HEK293 (cell line): ENCODE data around the gene TP53BP2.

ENCODE experiments used
- CTCF ChIA-PET: fragments of 350-600 bp; formaldehyde crosslinking; extraction: SDS; loops from one replicate; lab custom pipeline; 2021; ENCODE audit warnings: antibody characterized with exemption; lab: Yijun Ruan, JAX
- POLR2A ChIA-PET: fragments of 300-600 bp; formaldehyde crosslinking; extraction: SDS; loops from one replicate; lab custom pipeline; 2020; ENCODE audit warnings: antibody characterized with exemption, inconsistent platforms; lab: Yijun Ruan, JAX
- H3K27ac ChIP-seq: fragments of 200-500 bp; sonication (Bioruptor generic); 2 replicates; pipeline ENCODE4 v1.5.1; 2014; ENCODE audit warnings: low read depth, low read length, control low read depth, inconsistent platforms; ENCODE audit errors: extremely low read depth
- H3K36me3 ChIP-seq, 2 experiments: fragments of 200-500 bp in 1 of 2; sonication (Bioruptor generic) in 1 of 2; 1 replicate in 1 of 2; 2 replicates in 1 of 2; pipeline ENCODE4 v1.5.1; 2014 to 2017; ENCODE audit warnings: inconsistent platforms in 2 of 2, low read length in 2 of 2; ENCODE audit not compliant: control insufficient read depth in 2 of 2, insufficient read depth in 1 of 2
- H3K4me1 ChIP-seq: fragments of 200-500 bp; sonication (Bioruptor generic); 2 replicates; pipeline ENCODE4 v1.5.1; 2014; ENCODE audit warnings: mild to moderate bottlenecking, low read length, inconsistent platforms; ENCODE audit not compliant: control insufficient read depth, insufficient read depth
- H3K4me3 ChIP-seq: 2 replicates; pipeline ENCODE4 v1.5.1; 2011; ENCODE audit warnings: low read depth, mild to moderate bottlenecking, control low read depth, low read length, moderate library complexity
- H3K9me3 ChIP-seq: fragments of 200-500 bp; sonication (Bioruptor generic); 2 replicates; pipeline ENCODE4 v1.5.1; 2014; ENCODE audit warnings: low read depth, low read length, inconsistent platforms; ENCODE audit not compliant: control insufficient read depth, insufficient read depth
- EGR2 ChIP-seq: fragments of 450-650 bp; formaldehyde crosslinking; IDR thresholded peaks from 2 replicates; pipeline ENCODE4 v1.5.1; 2016; ENCODE audit warnings: low read depth, missing biosample characterization, missing genetic modification characterization
- OSR2 ChIP-seq: fragments of 450-650 bp; formaldehyde crosslinking; IDR thresholded peaks from 2 replicates; pipeline ENCODE4 v1.5.1; 2016; ENCODE audit warnings: missing biosample characterization, missing genetic modification characterization
- OVOL3 ChIP-seq: fragments of 450-650 bp; formaldehyde crosslinking; IDR thresholded peaks from 2 replicates; pipeline ENCODE4 v1.5.1; 2016; ENCODE audit warnings: missing biosample characterization, missing genetic modification characterization
- PRDM1 ChIP-seq: fragments of 450-650 bp; formaldehyde crosslinking; IDR thresholded peaks from 2 replicates; pipeline ENCODE4; 2016; ENCODE audit warnings: missing biosample characterization, missing genetic modification characterization
- ZBTB17 ChIP-seq: fragments of 450-650 bp; formaldehyde crosslinking; IDR thresholded peaks from 2 replicates; pipeline ENCODE4 v1.5.1; 2016; ENCODE audit warnings: missing biosample characterization, missing genetic modification characterization
- ZEB2 ChIP-seq: fragments of 450-650 bp; formaldehyde crosslinking; IDR thresholded peaks from 2 replicates; pipeline ENCODE4 v1.5.1; 2016; ENCODE audit warnings: missing biosample characterization, missing genetic modification characterization
- ZFHX2 ChIP-seq: fragments of 450-650 bp; formaldehyde crosslinking; conservative IDR thresholded peaks from 2 replicates; pipeline ENCODE4 v1.5.1; 2016; ENCODE audit warnings: missing biosample characterization, missing genetic modification characterization
- ZFP37 ChIP-seq: fragments of 450-650 bp; formaldehyde crosslinking; IDR thresholded peaks from 2 replicates; pipeline ENCODE4 v1.5.1; 2016; ENCODE audit warnings: missing biosample characterization, missing genetic modification characterization
- ZFP69B ChIP-seq: fragments of 450-650 bp; formaldehyde crosslinking; IDR thresholded peaks from 2 replicates; pipeline ENCODE4 v1.5.1; 2016; ENCODE audit warnings: missing biosample characterization, missing genetic modification characterization
- ZIC2 ChIP-seq: fragments of 450-650 bp; formaldehyde crosslinking; IDR thresholded peaks from 2 replicates; pipeline ENCODE4 v1.5.1; 2016; ENCODE audit warnings: missing biosample characterization, missing genetic modification characterization
- ZNF146 ChIP-seq: fragments of 450-650 bp; formaldehyde crosslinking; IDR thresholded peaks from 2 replicates; pipeline ENCODE4 v1.5.1; 2016; ENCODE audit warnings: missing biosample characterization, missing genetic modification characterization
- ZNF184 ChIP-seq: fragments of 450-650 bp; IDR thresholded peaks from 2 replicates; pipeline ENCODE4 v1.5.1; 2018; ENCODE audit warnings: missing biosample characterization, mild to moderate bottlenecking, missing genetic modification characterization
- ZNF223 ChIP-seq: fragments of 450-650 bp; formaldehyde crosslinking; IDR thresholded peaks from 2 replicates; pipeline ENCODE4 v1.5.1; 2016; ENCODE audit warnings: missing biosample characterization, missing genetic modification characterization
- ZNF248 ChIP-seq: fragments of 450-650 bp; formaldehyde crosslinking; IDR thresholded peaks from 2 replicates; pipeline ENCODE4 v1.5.1; 2017; ENCODE audit warnings: missing biosample characterization, missing genetic modification characterization
- ZNF350 ChIP-seq: fragments of 450-650 bp; formaldehyde crosslinking; IDR thresholded peaks from 2 replicates; pipeline ENCODE4 v1.5.0; 2017; ENCODE audit warnings: missing biosample characterization, mild to moderate bottlenecking, missing genetic modification characterization
- ZNF366 ChIP-seq: fragments of 450-650 bp; formaldehyde crosslinking; conservative IDR thresholded peaks from 2 replicates; pipeline ENCODE4 v1.5.1; 2016; ENCODE audit warnings: missing biosample characterization, missing genetic modification characterization
- ZNF404 ChIP-seq: fragments of 450-650 bp; formaldehyde crosslinking; IDR thresholded peaks from 2 replicates; pipeline ENCODE4 v1.5.1; 2017; ENCODE audit warnings: missing biosample characterization, missing genetic modification characterization
- ZNF416 ChIP-seq: fragments of 450-650 bp; formaldehyde crosslinking; IDR thresholded peaks from 2 replicates; pipeline ENCODE4 v1.5.1; 2016; ENCODE audit warnings: missing biosample characterization, missing genetic modification characterization
- ZNF426 ChIP-seq: fragments of 450-650 bp; formaldehyde crosslinking; IDR thresholded peaks from 2 replicates; pipeline ENCODE4 v1.5.1; 2017; ENCODE audit warnings: missing biosample characterization, missing genetic modification characterization, mild to moderate bottlenecking, inconsistent platforms, moderate library complexity
- ZNF529 ChIP-seq: fragments of 450-650 bp; formaldehyde crosslinking; IDR thresholded peaks from 2 replicates; pipeline ENCODE4 v1.5.1; 2017; ENCODE audit warnings: missing genetic modification characterization, missing biosample characterization; ENCODE audit not compliant: insufficient replicate concordance
- ZNF555 ChIP-seq: fragments of 450-650 bp; formaldehyde crosslinking; conservative IDR thresholded peaks from 2 replicates; pipeline ENCODE4 v1.5.1; 2017; ENCODE audit warnings: missing biosample characterization, mild to moderate bottlenecking, missing genetic modification characterization, inconsistent platforms
- ZNF585B ChIP-seq: fragments of 450-650 bp; formaldehyde crosslinking; IDR thresholded peaks from 2 replicates; pipeline ENCODE4 v1.5.1; 2016; ENCODE audit warnings: missing biosample characterization, missing genetic modification characterization
- ZNF600 ChIP-seq: fragments of 450-650 bp; formaldehyde crosslinking; IDR thresholded peaks from 2 replicates; pipeline ENCODE4 v1.5.1; 2016; ENCODE audit warnings: missing biosample characterization, missing genetic modification characterization
- ZNF623 ChIP-seq: fragments of 450-650 bp; formaldehyde crosslinking; IDR thresholded peaks from 2 replicates; pipeline ENCODE4 v1.5.1; 2016; ENCODE audit warnings: missing biosample characterization, missing genetic modification characterization
- ZNF629 ChIP-seq: fragments of 450-650 bp; formaldehyde crosslinking; IDR thresholded peaks from 2 replicates; pipeline ENCODE4 v1.5.1; 2017; ENCODE audit warnings: missing biosample characterization, missing genetic modification characterization
- ZNF677 ChIP-seq: fragments of 450-650 bp; IDR thresholded peaks from 2 replicates; pipeline ENCODE4 v1.5.0; 2018; ENCODE audit warnings: missing biosample characterization, mild to moderate bottlenecking, missing genetic modification characterization, moderate library complexity
- ZNF768 ChIP-seq: fragments of 450-650 bp; formaldehyde crosslinking; IDR thresholded peaks from 2 replicates; pipeline ENCODE4 v1.5.1; 2018; ENCODE audit warnings: missing biosample characterization, mild to moderate bottlenecking, missing genetic modification characterization
- ZNF785 ChIP-seq: fragments of 450-650 bp; formaldehyde crosslinking; IDR thresholded peaks from 2 replicates; pipeline ENCODE4 v1.5.1; 2016; ENCODE audit warnings: missing biosample characterization, missing genetic modification characterization
- ZNF837 ChIP-seq: fragments of 450-650 bp; formaldehyde crosslinking; IDR thresholded peaks from 2 replicates; pipeline ENCODE4 v1.5.1; 2016; ENCODE audit warnings: missing biosample characterization, missing genetic modification characterization
- TF ChIP-seq, protein P1 (sequence below): fragments of 450-650 bp; formaldehyde crosslinking; IDR thresholded peaks from 2 replicates; pipeline ENCODE4 v1.5.1; 2017; ENCODE audit warnings: missing biosample characterization, missing genetic modification characterization

Gene TP53BP2

GRCh38 chr1:223838125-223838854, 7.5 kb downstream of the TP53BP2 start (continued):
- TF ChIP-seq, protein P1, sequence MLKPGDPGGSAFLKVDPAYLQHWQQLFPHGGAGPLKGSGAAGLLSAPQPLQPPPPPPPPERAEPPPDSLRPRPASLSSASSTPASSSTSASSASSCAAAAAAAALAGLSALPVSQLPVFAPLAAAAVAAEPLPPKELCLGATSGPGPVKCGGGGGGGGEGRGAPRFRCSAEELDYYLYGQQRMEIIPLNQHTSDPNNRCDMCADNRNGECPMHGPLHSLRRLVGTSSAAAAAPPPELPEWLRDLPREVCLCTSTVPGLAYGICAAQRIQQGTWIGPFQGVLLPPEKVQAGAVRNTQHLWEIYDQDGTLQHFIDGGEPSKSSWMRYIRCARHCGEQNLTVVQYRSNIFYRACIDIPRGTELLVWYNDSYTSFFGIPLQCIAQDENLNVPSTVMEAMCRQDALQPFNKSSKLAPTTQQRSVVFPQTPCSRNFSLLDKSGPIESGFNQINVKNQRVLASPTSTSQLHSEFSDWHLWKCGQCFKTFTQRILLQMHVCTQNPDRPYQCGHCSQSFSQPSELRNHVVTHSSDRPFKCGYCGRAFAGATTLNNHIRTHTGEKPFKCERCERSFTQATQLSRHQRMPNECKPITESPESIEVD = 0 out of 2 replicates have a peak, but pooled peaks have one; percentile 46
- TF ChIP-seq ZNF785 (no peak), ZNF248 (tag by site-specific recombination) (no peak), ZFP37 (tag by site-specific recombination) (no peak), ZNF600 (tag by site-specific recombination) (peak; percentile 69; the same call in 1 of the 2 replicates), ZNF585B (tag by site-specific recombination) (no peak), PRDM1 (tag by site-specific recombination) (peak; percentile 4; the same call in 1 of the 2 replicates), OSR2 (tag by site-specific recombination) (0 out of 2 replicates have a peak, but pooled peaks have one; percentile 15), ZNF768 (no peak), ZNF416 (tag by site-specific recombination) (no peak), ZNF350 (tag by site-specific recombination) (no peak), ZNF146 (no peak), ZBTB17 (tag by site-specific recombination) (peak; percentile 56; the same call in 1 of the 2 replicates), ZNF629 (tag by site-specific recombination) (0 out of 2 replicates have a peak, but pooled peaks have one; percentile 9), ZNF837 (tag by site-specific recombination) (no peak)
- TF ChIP-seq, all 188 proteins: peak for 18

DNA sequence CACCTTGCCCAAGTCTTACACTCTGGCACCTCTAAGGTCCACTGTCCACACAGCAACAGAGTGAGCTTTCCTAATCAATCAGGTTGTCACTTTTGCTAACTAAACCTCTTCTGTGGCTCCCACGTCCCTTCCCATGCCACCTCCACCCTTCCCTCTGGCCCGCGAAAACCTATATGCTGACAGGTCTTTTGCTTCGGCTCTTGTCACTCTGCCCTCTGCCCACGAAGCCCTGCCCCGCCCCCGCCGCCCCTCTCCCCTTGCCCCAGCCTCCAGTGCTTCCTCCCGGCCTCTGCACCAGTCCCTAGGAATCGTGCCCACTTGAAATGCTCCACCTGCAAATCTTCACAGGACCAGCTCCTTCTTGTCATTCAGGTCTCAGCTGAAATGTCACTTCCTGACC, 8.1 kb downstream of the TP53BP2 start:
- Histone ChIP-seq H3K4me3 (no peak overlapping the region), H3K27ac (no peak overlapping the region), H3K4me1 (peaks cover 45% of the 10 kb centered on the region), H3K36me3 (no peaks in the 10 kb centered on the region; a peak in 1 of 3 replicates), H3K9me3 (no peaks in the 10 kb centered on the region)
- TF ChIP-seq ZFHX2 = peak; percentile 98
- no peak for TF ChIP-seq ZNF223 (tag by site-specific recombination)
- TF ChIP-seq EGR2 = peak; percentile 98
- TF ChIP-seq ZIC2 (tag by site-specific recombination) = no peak
- no peak for TF ChIP-seq ZNF184 (tag by site-specific recombination)
- TF ChIP-seq ZBTB17 (tag by site-specific recombination) = no peak
- ChIA-PET POLR2A (interaction anchor here (1.3 to 3.5 kb wide), 2 partner anchors 8 to 14 kb away, joined by 6 to 18 read pairs; partner anchors contain the start of gene TP53BP2), CTCF (interaction anchor here (0.7 to 2.8 kb wide), 2 partner anchors 8 to 26 kb away, joined by 4 to 13 read pairs; partner anchors contain the start of gene TP53BP2)

GRCh38 chr1:223837206-223837605, 8.5 kb downstream of the TP53BP2 start:
- ChIA-PET CTCF (interaction anchor here (0.7 to 2.8 kb wide), 3 partner anchors 8 to 26 kb away, joined by 3 to 13 read pairs (median 4); partner anchors contain the start of gene TP53BP2), POLR2A (interaction anchor here (1.3 to 3.5 kb wide), 2 partner anchors 9 to 13 kb away, joined by 6 to 18 read pairs; partner anchors contain the start of gene TP53BP2)
- H3K4me3 ChIP-seq = no peak overlapping the region
- no peaks in the 10 kb centered on the region; a peak in 1 of 3 replicates for H3K36me3 ChIP-seq
- no peaks in the 10 kb centered on the region for H3K9me3 ChIP-seq
- H3K4me1 ChIP-seq = peaks cover 50% of the 10 kb centered on the region
- 0 out of 2 replicates have a peak overlapping the region, but pooled peaks have one; percentile 16 for H3K27ac ChIP-seq
- no peak for TF ChIP-seq ZNF404 (tag by site-specific recombination)
- no peak for TF ChIP-seq ZNF677
- TF ChIP-seq ZNF623 (tag by site-specific recombination) = no peak
- TF ChIP-seq ZNF184 (tag by site-specific recombination) = 0 out of 2 replicates have a peak, but pooled peaks have one; percentile 42
- TF ChIP-seq ZNF529 (tag by site-specific recombination) = no peak
- TF ChIP-seq ZBTB17 (tag by site-specific recombination) = no peak
- TF ChIP-seq, protein P1 = peak; percentile 63
- 0 out of 2 replicates have a peak, but pooled peaks have one; percentile 21 for TF ChIP-seq OVOL3 (tag by site-specific recombination)
- no peak for TF ChIP-seq ZFP69B (tag by site-specific recombination)
- TF ChIP-seq ZNF366 (tag by site-specific recombination) = no peak
- peak; percentile 95 for TF ChIP-seq OSR2 (tag by site-specific recombination)
- no peak for TF ChIP-seq ZNF555 (tag by site-specific recombination)
- no peak for TF ChIP-seq ZEB2 (tag by site-specific recombination)
- no peak for TF ChIP-seq ZNF426 (tag by site-specific recombination)
